Neural cell (in vitro differentiated cells): ENCODE data around the gene INO80. TPM values are rescaled to one million over a fixed set of nuclear protein-coding genes. Genes with fewer than 3 reads are reported as not detected.

Experiments
- H2AFZ ChIP-seq: fragments of 200-600, 300-800 bp; sonication (generic), shearing (Covaris generic); 2 replicates; pipeline ENCODE4 v1.6.0; 2014; ENCODE audit warnings: low read depth, mild to moderate bottlenecking, antibody characterized with exemption, low read length, moderate library complexity
- H3F3A ChIP-seq: fragments of 200-600 bp; shearing (Covaris generic); 2 replicates; pipeline ENCODE4 v1.6.1; 2016; ENCODE audit warnings: mild to moderate bottlenecking, moderate library complexity, mixed read lengths, antibody characterized with exemption, low read length; ENCODE audit not compliant: insufficient read depth, poor library complexity, severe bottlenecking
- H3K27ac ChIP-seq: fragments of 200-600, 300-800 bp; sonication (generic), shearing (Covaris generic); 2 replicates; pipeline ENCODE4 v1.5.1; 2014; ENCODE audit warnings: mild to moderate bottlenecking, low read length, moderate library complexity
- H3K27me3 ChIP-seq: fragments of 300-800, 200-600 bp; sonication (generic), shearing (Covaris generic); 2 replicates; pipeline ENCODE4 v1.6.0; 2014; ENCODE audit warnings: mild to moderate bottlenecking, low read depth, low read length, moderate library complexity; ENCODE audit not compliant: insufficient read depth
- H3K36me3 ChIP-seq: fragments of 300-800, 200-600 bp; sonication (generic), shearing (Covaris generic); 2 replicates; pipeline ENCODE4 v1.5.1; 2014; ENCODE audit warnings: mild to moderate bottlenecking, antibody characterized with exemption, low read length, moderate library complexity; ENCODE audit not compliant: insufficient read depth
- H3K4me2 ChIP-seq: fragments of 300-800, 200-600 bp; sonication (generic), shearing (Covaris generic); 2 replicates; pipeline ENCODE4 v1.6.0; 2014; ENCODE audit warnings: mild to moderate bottlenecking, low read length
- H3K4me3 ChIP-seq: fragments of 300-800, 200-600 bp; sonication (generic), shearing (Covaris generic); 2 replicates; pipeline ENCODE4 v1.5.1; 2014; ENCODE audit warnings: mild to moderate bottlenecking, low read length, moderate library complexity
- H3K79me2 ChIP-seq: fragments of 200-600 bp; shearing (Covaris generic); replicated peaks from 2 replicates; pipeline ENCODE4 v1.6.0; 2014; ENCODE audit warnings: mild to moderate bottlenecking, low read length, moderate library complexity; ENCODE audit not compliant: insufficient read depth
- H3K9ac ChIP-seq: fragments of 300-800, 200-600 bp; sonication (generic), shearing (Covaris generic); 2 replicates; pipeline ENCODE4 v1.6.1; 2016; ENCODE audit warnings: mild to moderate bottlenecking, low read length, mixed read lengths
- H3K9me2 ChIP-seq: fragments of 200-600 bp; shearing (Covaris generic); 2 replicates; pipeline ENCODE4 v1.6.1; 2016; ENCODE audit warnings: mild to moderate bottlenecking, low read length, mixed read lengths; ENCODE audit not compliant: insufficient read depth
- H3K9me3 ChIP-seq: fragments of 200-600, 300-800 bp; sonication (generic), shearing (Covaris generic); 2 replicates; pipeline ENCODE4 v1.6.1; 2016; ENCODE audit warnings: mild to moderate bottlenecking, mixed run types, low read length, moderate library complexity, mixed read lengths
- H4K20me1 ChIP-seq: fragments of 200-600 bp; shearing (Covaris generic); 2 replicates; pipeline ENCODE4 v1.6.1; 2016; ENCODE audit warnings: mild to moderate bottlenecking, mixed run types; ENCODE audit not compliant: insufficient read depth
- CTCF ChIP-seq: fragments of 450-650 bp; IDR thresholded peaks from 2 replicates; pipeline ENCODE4 v1.5.1; 2014; ENCODE audit warnings: antibody characterized with exemption, mild to moderate bottlenecking, moderate library complexity; ENCODE audit not compliant: poor library complexity, severe bottlenecking
- EP300 ChIP-seq: fragments of 450-650 bp; conservative IDR thresholded peaks from 2 replicates; pipeline ENCODE4 v1.6.1; 2014; ENCODE audit warnings: antibody characterized with exemption, mild to moderate bottlenecking, moderate library complexity; ENCODE audit not compliant: poor library complexity, severe bottlenecking
- EZH2 ChIP-seq: fragments of 200-600, 300-800 bp; shearing (Covaris generic), sonication (generic); IDR thresholded peaks from 2 replicates; pipeline ENCODE4 v1.6.1; 2014; ENCODE audit warnings: antibody characterized with exemption, low read length, borderline replicate concordance, mild to moderate bottlenecking; ENCODE audit not compliant: insufficient read depth, poor library complexity, severe bottlenecking
- MXI1 ChIP-seq: fragments of 450-650 bp; conservative IDR thresholded peaks from 2 replicates; pipeline ENCODE4 v1.6.1; 2014; ENCODE audit warnings: antibody characterized with exemption, mild to moderate bottlenecking; ENCODE audit not compliant: poor library complexity, severe bottlenecking
- POLR2AphosphoS5 ChIP-seq: IDR thresholded peaks from 2 replicates; pipeline ENCODE4 v1.6.1; 2012
- RAD21 ChIP-seq: fragments of 450-650 bp; conservative IDR thresholded peaks from 2 replicates; pipeline ENCODE4 v1.6.1; 2014; ENCODE audit warnings: antibody characterized with exemption, mild to moderate bottlenecking, moderate library complexity
- REST ChIP-seq: IDR thresholded peaks from 2 replicates; pipeline ENCODE4 v1.6.1; 2012; ENCODE audit warnings: borderline replicate concordance
- SMC3 ChIP-seq: fragments of 450-650 bp; conservative IDR thresholded peaks from 2 replicates; pipeline ENCODE4 v1.6.1; 2014; ENCODE audit warnings: antibody characterized with exemption, mild to moderate bottlenecking, moderate library complexity; ENCODE audit not compliant: poor library complexity
- TAF1 ChIP-seq: IDR thresholded peaks from 2 replicates; pipeline ENCODE4 v1.6.1; 2012; ENCODE audit warnings: low read depth
- polyA plus RNA-seq: library from polyadenylated mRNA; depleted of rRNA; stranded (reverse); fragments of >200 nt; gene quantifications from 2 replicates; pipeline ENCODE4 v1.2.3, GENCODE V29; 2014

The INO80 gene
- polyA plus RNA-seq, 1 donor from 2014 or later = 8.4 TPM

DNA sequence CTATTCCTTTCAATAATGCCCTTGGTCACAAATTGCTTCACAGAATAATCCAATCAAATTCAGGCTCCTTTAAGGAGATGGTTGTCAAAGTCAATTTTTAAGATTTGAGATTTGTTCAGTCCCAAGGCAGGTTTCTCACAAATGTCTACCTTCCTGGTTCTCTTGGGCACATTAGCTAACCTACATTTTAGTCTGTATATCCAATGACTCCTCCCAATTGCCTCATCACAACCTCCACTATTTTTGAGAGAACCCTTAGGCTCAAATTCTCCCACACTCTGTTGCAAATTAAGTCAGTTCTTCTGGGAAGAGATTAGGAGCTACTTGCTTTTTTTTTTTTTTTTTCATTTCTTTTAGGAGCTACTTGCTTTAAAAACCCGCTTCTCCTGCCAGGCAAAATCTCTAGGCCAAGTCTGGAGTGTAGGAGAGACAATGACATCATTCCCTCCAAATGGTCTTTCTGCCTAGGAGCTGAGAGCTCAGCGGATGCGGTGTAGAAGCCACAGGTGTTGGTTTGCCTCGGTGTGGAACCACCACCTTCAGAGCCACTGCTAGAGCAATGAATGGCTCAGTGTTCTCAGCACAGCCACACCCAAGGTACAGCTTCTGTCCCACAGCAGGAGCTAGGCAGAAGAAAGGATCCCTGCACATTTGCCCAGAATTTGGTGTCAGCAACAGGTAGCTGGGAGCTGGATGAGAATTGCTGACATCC is 10.0 kb upstream of the INO80 start:
- Histone ChIP-seq H3K79me2 (no peaks in the 10 kb centered on the region), H4K20me1 (no peaks in the 10 kb centered on the region), H3K9ac (no peak overlapping the region), H3K27ac (no peak overlapping the region), H3K36me3 (no peaks in the 10 kb centered on the region), H3K27me3 (no peaks in the 10 kb centered on the region), H3K4me3 (no peak overlapping the region), H3K9me3 (no peaks in the 10 kb centered on the region), H3K4me2 (no peak overlapping the region), H2AFZ (no peak overlapping the region), H3F3A (no peaks in the 10 kb centered on the region), H3K9me2 (no peaks in the 10 kb centered on the region)
- TF ChIP-seq POLR2AphosphoS5 (no peak), REST (no peak), TAF1 (no peak), EZH2 (no peak), SMC3 (no peak), MXI1 (no peak), EP300 (no peak), RAD21 (no peak), CTCF (no peak)

- Histone ChIP-seq H3K9me2 (no peaks in the 10 kb centered on the region), H4K20me1 (no peaks in the 10 kb centered on the region), H3K4me2 (no peak overlapping the region), H3K9me3 (no peaks in the 10 kb centered on the region), H3K79me2 (no peaks in the 10 kb centered on the region), H2AFZ (no peak overlapping the region), H3K4me3 (no peak overlapping the region), H3K27me3 (no peaks in the 10 kb centered on the region), H3F3A (no peaks in the 10 kb centered on the region), H3K27ac (no peak overlapping the region), H3K9ac (no peak overlapping the region), H3K36me3 (no peaks in the 10 kb centered on the region)
- TF ChIP-seq TAF1 (no peak), RAD21 (no peak), MXI1 (no peak), SMC3 (no peak), EZH2 (no peak), POLR2AphosphoS5 (no peak), CTCF (no peak), REST (no peak), EP300 (no peak)
These were observed 9.1 kb upstream of the INO80 start for GRCh38 chr15:41125063-41125669.
